KG1 (cell line): Measurements from ENCODE around the gene REEP5.

Source experiments
- DNase-seq: peaks from one replicate; lab custom pipeline; 2025; lab: John Stamatoyannopoulos, UW

REEP5 gene

DNA sequence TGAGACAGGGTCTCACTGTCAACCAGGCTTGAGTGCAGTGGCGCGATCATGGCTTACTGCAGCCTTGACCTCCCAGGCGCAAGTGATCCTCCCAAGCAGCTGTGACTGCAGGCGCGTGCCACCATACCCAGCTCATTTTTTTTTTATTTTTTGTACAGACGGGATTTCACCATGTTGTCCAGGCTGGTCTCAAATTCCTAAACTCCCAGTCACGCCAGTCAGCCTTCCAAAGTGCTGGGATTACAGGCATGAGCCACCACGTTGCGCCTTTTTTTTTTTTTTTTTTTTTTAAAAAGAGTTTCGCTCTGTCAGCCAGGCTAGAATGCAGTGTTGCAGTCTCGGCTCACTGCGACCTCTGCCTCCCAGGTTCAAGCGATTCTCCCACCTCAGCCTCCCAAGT is 88.1 kb downstream of the REEP5 start:
- DNase-seq: no peak

DNA sequence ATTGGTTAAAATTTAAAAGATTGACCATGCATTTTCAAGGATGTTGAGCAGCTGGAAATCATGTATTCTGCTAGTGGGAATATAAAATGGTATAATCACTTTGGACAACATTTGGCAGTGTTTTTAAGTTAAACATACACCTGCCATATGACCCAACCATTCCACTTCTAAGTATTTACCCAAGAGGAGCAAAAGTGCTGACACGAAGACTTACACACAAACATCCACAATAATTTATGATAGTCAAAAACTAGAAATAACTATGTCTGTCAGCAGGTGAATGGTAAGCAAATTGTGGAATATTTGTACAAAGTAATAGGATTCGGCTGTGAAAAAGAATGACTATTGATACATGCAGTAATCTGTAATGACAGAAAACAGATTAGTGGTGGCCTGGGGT is 91.6 kb downstream of the REEP5 start:
- DNase-seq: no peak
